Natural killer cell (primary cell): ENCODE data around the gene CHPF. TPM values are rescaled to one million over a fixed set of nuclear protein-coding genes. Genes with fewer than 3 reads are reported as not detected.
A peak's percentile ranks its signal among the peaks of the same experiment; 100 is the strongest.

ENCODE experiments used
- ATAC-seq, 3 donors: fragments of 150-1000 bp in 2 of 3; fragments of 200-7000 bp in 1 of 3; cut with Tn5 transposase; 1 replicate in 1 of 3; 2 replicates in 2 of 3; pipeline ENCODE4 v1.10.0; 2021; ENCODE audit warnings: mild to moderate bottlenecking in 2 of 3, moderate library complexity in 2 of 3
- DNase-seq, 2 donors: peaks; one replicate each; pipeline versions ENCODE4 v3.0.0 to v3.0.0-alpha.2; 2013 to 2021; ENCODE audit warnings: mixed read lengths in 1 of 2
- H3K27ac ChIP-seq: one replicate; pipeline ENCODE4 v1.5.1; 2013; ENCODE audit warnings: mild to moderate bottlenecking, low read length
- H3K27me3 ChIP-seq: one replicate; pipeline ENCODE4 v1.6.1; 2013; ENCODE audit warnings: low read length; ENCODE audit not compliant: control insufficient read depth, insufficient read depth
- H3K36me3 ChIP-seq: one replicate; pipeline ENCODE4 v1.6.1; 2013; ENCODE audit warnings: low read length; ENCODE audit not compliant: control insufficient read depth, insufficient read depth
- H3K4me1 ChIP-seq: one replicate; pipeline ENCODE4 v1.6.1; 2013; ENCODE audit warnings: low read length; ENCODE audit not compliant: control insufficient read depth, insufficient read depth
- H3K4me3 ChIP-seq: one replicate; pipeline ENCODE4 v1.5.1; 2013; ENCODE audit warnings: low read length
- H3K9me3 ChIP-seq: one replicate; pipeline ENCODE4 v1.6.1; 2013; ENCODE audit warnings: low read length; ENCODE audit not compliant: control insufficient read depth, insufficient read depth
- H3K27ac Mint-ChIP-seq, 2 donors: one replicate each; pipeline ENCODE4 v1.8.0; 2022; ENCODE audit warnings: mild to moderate bottlenecking in 2 of 2, mixed read lengths in 2 of 2, moderate library complexity in 1 of 2
- H3K27me3 Mint-ChIP-seq, 2 donors: one replicate each; pipeline ENCODE4 v1.8.0; 2022; ENCODE audit warnings: low read depth in 2 of 2, mixed read lengths in 2 of 2
- H3K36me3 Mint-ChIP-seq: one replicate; pipeline ENCODE4 v1.8.0; 2022; ENCODE audit warnings: mixed read lengths
- H3K4me1 Mint-ChIP-seq, 2 donors: one replicate each; pipeline ENCODE4 v1.8.0; 2022; ENCODE audit warnings: mixed read lengths in 2 of 2
- H3K4me3 Mint-ChIP-seq: one replicate; pipeline ENCODE4 v1.8.0; 2022; ENCODE audit warnings: mild to moderate bottlenecking, moderate library complexity, mixed read lengths
- H3K9me3 Mint-ChIP-seq, 2 donors: one replicate each; pipeline ENCODE4 v1.8.0; 2022; ENCODE audit warnings: mixed read lengths in 2 of 2
- CTCF ChIP-seq: fragments of 200-600 bp; IDR thresholded peaks from one replicate; pipeline ENCODE4 v1.8.0; 2022; ENCODE audit warnings: antibody characterized with exemption
- WGBS: methylation state at CpG from one replicate; pipeline ENCODE4 v1.1.7; 2013; ENCODE audit warnings: missing lambda C conversion rate; ENCODE audit not compliant: insufficient coverage; 5-methylcytosine and 5-hydroxymethylcytosine counted together
- intact Hi-C: fragments of 100-400 bp; cut with micrococcal nuclease; formaldehyde crosslinking; loops from one replicate; pipeline ENCODE4 v1.14.2; 2022
- total RNA-seq, 4 donors: library from RNA; stranded (reverse); fragments of 120-200 nt in 1 of 4; gene quantifications; one replicate each; pipeline versions ENCODE4 v1.2.3 to v1.2.4, GENCODE V29; 2013 to 2022

Gene CHPF
- total RNA-seq, 3 donors from 2014 or later (not counting 1 experiment from before 2014, with no cell fraction given) = 9.6 to 19.2 (median 12.7) TPM

GRCh38 chr2:219570924-219571310, 27.3 kb upstream of the CHPF start:
- Mint-ChIP-seq H3K27ac (no peak overlapping the region), H3K4me3 (peak overlapping the region; percentile 28), H3K4me1 (no peaks in the 10 kb centered on the region), H3K36me3 (no peaks in the 10 kb centered on the region), H3K9me3 (no peaks in the 10 kb centered on the region), H3K27me3 (peaks cover 37 to 56% of the 10 kb centered on the region in 2 donors)
- TF ChIP-seq CTCF = no peak
- H3K36me3 ChIP-seq = no peaks in the 10 kb centered on the region
- no peak overlapping the region for H3K4me3 ChIP-seq
- 1% methylated on average over 55 of the region's 55 CpGs for WGBS
- H3K4me1 ChIP-seq = peaks cover 7% of the 10 kb centered on the region
- intact Hi-C loops = no loop called here
- no peaks in the 10 kb centered on the region for H3K9me3 ChIP-seq
- no peak overlapping the region for H3K27ac ChIP-seq
- peaks cover 11% of the 10 kb centered on the region for H3K27me3 ChIP-seq
- ATAC-seq = peak in 2 of 3 donors; percentile 40 to 42
- no peak for DNase-seq

GRCh38 chr2:219570194-219570923, 26.8 kb upstream of the CHPF start:
- Mint-ChIP-seq H3K27ac (no peak overlapping the region), H3K9me3 (no peaks in the 10 kb centered on the region), H3K4me1 (no peaks in the 10 kb centered on the region), H3K27me3 (peaks cover 33 to 50% of the 10 kb centered on the region in 2 donors), H3K4me3 (peak overlapping the region; percentile 18), H3K36me3 (no peaks in the 10 kb centered on the region)
- Histone ChIP-seq H3K27me3 (peaks cover 11% of the 10 kb centered on the region), H3K4me1 (peaks cover 7% of the 10 kb centered on the region), H3K27ac (no peak overlapping the region), H3K4me3 (no peak overlapping the region), H3K36me3 (no peaks in the 10 kb centered on the region), H3K9me3 (no peaks in the 10 kb centered on the region)
- intact Hi-C loops = no loop called here
- ATAC-seq (peak in 1 of 3 donors; percentile 25), DNase-seq (no peak)
- WGBS = 27% methylated on average over 95 of the region's 95 CpGs
- no peak for TF ChIP-seq CTCF

- intact Hi-C loops = no loop called here
- peaks cover 7% of the 10 kb centered on the region for H3K4me1 ChIP-seq
- Mint-ChIP-seq H3K27ac (no peak overlapping the region), H3K9me3 (no peaks in the 10 kb centered on the region), H3K4me3 (peak overlapping the region; percentile 18), H3K27me3 (peaks cover 28 to 45% of the 10 kb centered on the region in 2 donors), H3K4me1 (no peaks in the 10 kb centered on the region), H3K36me3 (no peaks in the 10 kb centered on the region)
- no peak for TF ChIP-seq CTCF
- ATAC-seq (no peak), DNase-seq (no peak)
- no peaks in the 10 kb centered on the region for H3K36me3 ChIP-seq
- H3K27me3 ChIP-seq = peaks cover 11% of the 10 kb centered on the region
- 83% methylated on average over 4 of the region's 6 CpGs for WGBS
- H3K9me3 ChIP-seq = no peaks in the 10 kb centered on the region
- H3K27ac ChIP-seq = no peak overlapping the region
- H3K4me3 ChIP-seq = no peak overlapping the region
Observed at GRCh38 chr2:219569635-219570034, 26.0 kb upstream of the CHPF start.

- no peaks in the 10 kb centered on the region for H3K4me1 Mint-ChIP-seq
- H3K36me3 Mint-ChIP-seq = no peaks in the 10 kb centered on the region
- H3K27ac ChIP-seq = no peak overlapping the region
- H3K27me3 ChIP-seq = peaks cover 11% of the 10 kb centered on the region
- ATAC-seq = no peak
- H3K36me3 ChIP-seq = no peaks in the 10 kb centered on the region
- intact Hi-C loops = no loop called here
- no peak for DNase-seq
- TF ChIP-seq CTCF = no peak
- no peaks in the 10 kb centered on the region for H3K9me3 Mint-ChIP-seq
- H3K27me3 Mint-ChIP-seq = peaks cover 31 to 50% of the 10 kb centered on the region in 2 donors
- peaks cover 7% of the 10 kb centered on the region for H3K4me1 ChIP-seq
- no peak overlapping the region for H3K4me3 Mint-ChIP-seq
- 90% methylated on average over 4 of the region's 6 CpGs for WGBS
- no peaks in the 10 kb centered on the region for H3K9me3 ChIP-seq
- H3K4me3 ChIP-seq = no peak overlapping the region
- H3K27ac Mint-ChIP-seq = no peak overlapping the region
Observed at GRCh38 chr2:219569041-219569440, 25.4 kb upstream of the CHPF start.
